NCI-H2227 treated with DMSO at 0.1 percent for 48 hours (cell line): ENCODE measurements around the gene GPANK1.
A peak's percentile ranks its signal among the peaks of the same experiment; 100 is the strongest.
"Not testable (repeated sequence)": the region's sequence is repeated elsewhere in the genome, so short reads cannot be mapped to it uniquely, and the experiment has no call there.

Experiments used
- DNase-seq: peaks from one replicate; lab custom pipeline; 2025; lab: John Stamatoyannopoulos, UW

Gene GPANK1

GRCh38 chr6:31664790-31665500, at the start of gene GPANK1:
Gene GPANK1 (minus strand): TSS chr6:31664997. CDS start chr6:31664478, 519 bp downstream.
- peak; percentile 95 for DNase-seq

GRCh38 chr6:31713991-31714684, 49.3 kb upstream of the GPANK1 start:
- peak; percentile 95 for DNase-seq

- DNase-seq, result no peak
Observed at GRCh38 chr6:31713465-31713864, 48.7 kb upstream of the GPANK1 start.

GRCh38 chr6:31712296-31712695, 47.5 kb upstream of the GPANK1 start:
- no peak for DNase-seq

DNA sequence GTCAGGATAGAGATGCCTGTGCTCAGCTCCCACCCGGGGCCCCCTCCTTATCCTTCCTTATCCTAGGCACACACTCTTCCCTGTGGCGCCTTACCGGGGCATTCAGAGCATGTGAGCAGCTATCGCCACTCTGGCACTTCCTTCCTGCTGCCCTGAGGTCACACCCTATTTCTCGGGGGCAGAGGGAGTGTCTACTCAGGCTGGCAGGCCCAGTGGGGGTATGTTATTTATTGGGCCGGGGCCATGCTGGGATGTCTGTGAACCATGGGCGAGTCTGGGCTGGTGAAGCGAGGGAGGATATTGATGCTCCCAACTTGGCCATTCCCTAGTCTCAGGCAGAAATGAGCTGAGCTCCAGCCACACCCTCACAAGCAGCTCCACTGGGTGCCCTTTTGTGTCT, 46.4 kb upstream of the GPANK1 start:
- no peak for DNase-seq

GRCh38 chr6:31710523-31711219, 45.9 kb upstream of the GPANK1 start:
- DNase-seq, result no peak

DNA sequence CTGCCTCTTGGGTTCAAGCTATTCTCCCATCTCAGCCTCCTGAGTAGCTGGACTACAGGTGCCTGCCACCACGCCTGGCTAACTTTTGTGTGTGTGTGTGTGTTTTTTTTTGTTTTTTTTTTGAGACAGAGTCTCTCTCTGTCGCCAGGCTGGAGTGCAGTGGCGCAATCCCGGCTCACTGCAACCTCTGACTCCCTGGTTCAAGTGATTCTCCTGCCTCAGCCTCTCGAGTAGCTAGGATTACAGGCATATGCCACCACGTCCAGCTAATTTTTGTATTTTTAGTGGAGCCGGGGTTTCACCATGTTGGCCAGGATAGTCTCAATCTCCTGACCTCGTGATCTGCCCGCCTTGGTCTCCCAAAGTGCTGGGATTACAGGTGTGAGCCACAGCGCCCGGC, 44.4 kb upstream of the GPANK1 start:
- not testable (repeated sequence) for DNase-seq

DNA sequence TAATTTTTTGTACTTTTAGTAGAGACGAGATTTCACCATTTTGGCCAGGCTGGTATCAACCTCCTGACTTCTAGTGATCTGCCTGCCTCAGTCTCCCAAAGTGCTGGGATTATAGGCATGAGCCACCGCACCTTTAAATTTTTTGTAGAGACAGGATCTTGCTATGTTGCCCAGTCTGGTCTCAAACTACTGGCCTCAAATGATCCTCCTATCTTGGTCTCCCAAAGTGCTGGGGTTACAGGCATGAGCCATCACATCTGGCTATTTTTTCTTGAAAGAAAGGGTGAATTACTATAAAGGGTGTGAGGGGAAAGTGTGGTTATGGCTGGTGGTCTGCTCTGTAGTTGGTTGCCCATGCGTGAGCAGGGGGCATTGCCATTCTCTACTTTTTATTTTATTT, 43.4 kb upstream of the GPANK1 start:
- no peak for DNase-seq

GRCh38 chr6:31707701-31708100, 42.9 kb upstream of the GPANK1 start:
- DNase-seq, result no peak

DNA sequence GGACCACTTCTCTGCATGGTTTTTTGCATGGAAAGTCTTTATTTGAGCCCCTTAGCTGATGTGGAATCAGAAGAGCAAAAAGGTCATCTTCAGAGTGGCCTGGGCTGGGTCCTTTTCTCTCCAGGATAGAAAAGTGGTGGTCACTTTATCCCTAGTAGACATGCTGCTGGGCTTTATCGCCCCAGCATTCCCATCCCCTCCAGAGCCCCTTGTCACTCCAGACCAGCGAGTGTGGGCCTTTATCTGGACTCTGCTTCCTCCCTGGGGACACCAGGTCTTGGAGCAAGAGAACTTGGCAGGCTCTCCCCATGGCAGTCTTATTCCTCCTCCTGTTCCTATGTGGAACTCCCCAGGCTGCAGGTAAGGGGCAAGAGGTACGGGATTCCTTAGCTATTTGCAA, 41.8 kb upstream of the GPANK1 start, which contains the start of gene LY6G6F:
Gene LY6G6F (plus strand): TSS at position 268 of the 400 bp plus-strand sequence. CDS start 41 bp downstream, at position 309.
- DNase-seq, result no peak

DNA sequence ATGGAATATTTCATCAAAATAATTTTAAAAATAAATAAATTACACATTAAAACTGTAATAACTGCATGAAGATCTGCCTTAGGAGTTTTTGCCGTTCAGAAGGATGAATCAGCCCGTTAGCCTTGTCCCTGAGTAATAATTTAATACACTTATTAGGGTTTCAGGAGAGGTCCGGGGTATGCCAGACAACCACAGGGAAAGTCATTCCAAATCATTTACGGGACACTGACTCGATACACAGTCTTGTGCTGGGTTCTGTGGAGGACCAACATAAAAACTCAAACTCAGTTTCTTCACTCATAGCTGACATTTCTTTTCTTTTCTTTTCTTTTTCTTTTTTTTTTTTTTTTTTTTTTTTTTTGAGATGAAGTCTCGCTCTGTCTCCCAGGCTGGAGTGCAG, 41.1 kb upstream of the GPANK1 start:
- DNase-seq, result no peak

DNA sequence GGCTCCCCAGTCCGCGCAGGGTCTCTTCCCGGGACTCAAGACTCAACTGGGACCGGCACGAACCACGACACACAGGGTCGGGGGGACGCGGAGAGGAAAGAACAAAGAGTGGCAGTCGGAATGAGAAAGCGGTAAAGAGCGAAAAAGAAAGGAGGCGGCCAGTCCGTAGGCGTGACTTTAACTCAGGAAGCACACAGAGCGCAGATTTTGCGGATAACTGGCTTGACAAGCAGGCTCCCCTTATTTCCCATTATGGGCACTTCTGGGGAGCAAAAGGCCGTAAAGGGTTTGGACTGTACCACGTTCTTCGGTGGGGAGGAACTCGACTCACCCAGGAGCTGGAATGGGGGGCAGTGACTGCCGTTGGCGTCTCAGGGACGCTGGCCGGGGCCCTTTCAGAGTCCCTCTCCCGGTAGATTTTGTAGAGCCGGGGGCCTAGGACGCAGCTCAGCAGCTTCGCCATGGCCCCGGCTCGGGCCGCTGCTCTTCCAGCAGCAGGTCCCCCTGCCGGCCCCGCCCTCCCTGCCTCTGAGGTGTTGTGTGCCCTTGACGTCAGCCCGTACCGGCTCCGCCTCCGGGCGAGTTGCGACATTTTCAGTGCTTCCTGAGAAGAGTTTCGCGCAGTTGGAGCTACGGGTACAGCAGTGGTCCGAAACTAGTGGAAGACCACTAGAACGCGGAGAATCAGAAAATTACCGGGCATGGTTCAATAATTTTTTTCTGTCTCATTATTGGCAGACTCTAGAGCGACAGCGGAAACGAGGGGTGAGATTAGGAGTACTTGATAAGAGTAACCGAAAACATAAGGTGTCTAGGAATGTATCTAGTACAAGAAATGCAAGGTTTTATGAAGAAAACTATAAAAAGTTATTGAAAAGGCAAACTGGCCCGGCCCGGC, 38.3 kb upstream of the GPANK1 start, which contains the start of gene ABHD16A:
Gene ABHD16A (minus strand): TSS at position 506 of the 898 bp plus-strand sequence. CDS start 43 bp downstream, at position 463.
- peak; percentile 93 for DNase-seq

GRCh38 chr6:31702405-31702818, 37.6 kb upstream of the GPANK1 start:
- no peak for DNase-seq

DNA sequence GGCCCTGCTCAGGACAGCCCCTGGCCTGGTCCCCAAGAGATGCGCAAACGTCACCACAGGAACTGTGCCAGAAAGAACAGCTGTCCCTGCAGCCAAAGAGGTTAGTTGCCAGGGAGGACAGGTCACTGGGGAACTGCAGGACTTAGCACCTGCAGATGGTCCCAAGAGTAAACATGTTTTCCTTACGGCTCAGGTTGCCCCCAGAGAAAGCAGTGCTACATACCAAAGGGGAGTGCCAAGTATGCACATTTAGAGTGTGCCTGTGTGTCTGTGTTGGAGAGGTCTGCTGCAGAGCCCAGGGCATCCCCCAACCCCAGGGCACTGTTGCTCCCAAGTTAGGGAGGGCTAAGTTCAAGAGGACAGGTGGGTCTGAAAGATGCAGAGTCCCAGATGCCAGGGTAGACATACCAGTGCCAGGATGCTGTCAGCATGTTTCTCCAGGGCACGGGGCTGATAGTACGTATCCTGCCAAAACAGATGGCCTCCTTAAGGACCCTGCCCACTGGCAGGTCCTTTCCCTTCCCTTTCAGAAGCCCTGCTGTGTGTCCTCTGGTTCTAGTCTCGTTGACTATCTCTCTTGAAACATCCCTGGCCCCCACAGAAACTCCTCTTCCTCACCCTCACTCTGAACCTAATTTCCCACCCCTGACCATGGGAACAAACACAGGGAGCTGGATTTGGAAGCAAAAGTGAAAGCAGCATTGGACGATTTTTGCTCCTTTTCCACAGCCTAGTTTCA, 37.0 kb upstream of the GPANK1 start:
- DNase-seq, result no peak

GRCh38 chr6:31700740-31701401, 36.1 kb upstream of the GPANK1 start:
- no peak for DNase-seq

DNA sequence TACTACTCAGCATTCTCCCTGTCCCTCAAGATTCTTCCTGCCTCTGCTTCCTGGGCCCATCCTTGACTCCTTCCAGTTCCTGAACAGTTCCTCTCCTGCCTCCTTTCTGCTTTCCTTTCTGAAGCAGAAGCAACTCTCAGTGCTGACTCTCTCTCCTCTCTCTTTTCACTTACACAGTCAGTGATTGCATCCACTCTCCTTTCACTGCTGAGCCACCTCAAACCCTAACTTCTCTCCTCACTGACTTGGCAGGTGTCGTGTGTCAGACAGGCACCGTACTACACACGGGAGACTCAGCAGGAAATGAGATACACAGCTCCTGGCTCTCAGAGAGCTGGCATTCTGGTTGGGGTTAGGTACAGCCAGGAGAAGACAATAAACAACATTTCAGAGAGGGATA, 32.8 kb upstream of the GPANK1 start:
- no peak for DNase-seq

DNA sequence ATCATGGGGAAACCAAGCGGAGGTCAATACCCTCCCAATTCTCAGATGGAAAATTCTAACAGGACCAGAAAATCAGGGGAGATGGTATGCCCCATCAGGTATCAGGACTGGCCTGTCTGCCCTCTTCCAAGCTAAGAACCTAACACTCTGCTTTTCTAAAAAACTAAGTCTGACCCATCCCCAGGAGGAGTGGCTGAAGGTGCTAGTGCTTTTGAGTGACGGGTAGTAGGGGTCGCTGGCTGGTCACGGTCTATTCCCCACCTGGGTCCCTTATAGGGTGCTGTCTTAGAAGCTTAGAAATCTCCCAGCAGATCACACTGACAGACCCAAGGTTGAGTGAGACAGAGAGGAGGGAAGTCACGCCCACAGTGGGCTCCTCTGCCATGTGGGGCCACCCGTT, 28.7 kb upstream of the GPANK1 start:
- no peak for DNase-seq

- DNase-seq, result no peak
Observed at GRCh38 chr6:31692886-31693285, 28.1 kb upstream of the GPANK1 start.

DNA sequence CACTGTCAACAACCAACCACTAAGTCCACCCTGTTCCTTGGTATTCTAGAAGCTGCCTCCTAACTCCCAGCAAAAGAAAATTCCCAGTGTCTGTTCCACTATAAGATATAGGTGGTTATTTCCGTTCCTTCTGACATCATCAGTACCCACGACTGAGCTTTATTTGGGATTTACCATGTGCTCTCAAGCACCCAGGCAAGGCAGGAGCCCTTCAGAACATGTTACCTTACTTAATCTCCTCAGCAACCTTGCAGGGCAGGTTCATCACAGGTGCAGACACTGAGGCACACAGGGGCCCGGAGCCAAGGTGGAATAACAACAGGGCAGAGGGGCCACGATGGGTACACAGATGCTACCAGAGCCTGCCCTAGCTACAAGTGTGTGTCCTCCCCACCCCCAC, 27.6 kb upstream of the GPANK1 start:
- DNase-seq, result no peak

DNA sequence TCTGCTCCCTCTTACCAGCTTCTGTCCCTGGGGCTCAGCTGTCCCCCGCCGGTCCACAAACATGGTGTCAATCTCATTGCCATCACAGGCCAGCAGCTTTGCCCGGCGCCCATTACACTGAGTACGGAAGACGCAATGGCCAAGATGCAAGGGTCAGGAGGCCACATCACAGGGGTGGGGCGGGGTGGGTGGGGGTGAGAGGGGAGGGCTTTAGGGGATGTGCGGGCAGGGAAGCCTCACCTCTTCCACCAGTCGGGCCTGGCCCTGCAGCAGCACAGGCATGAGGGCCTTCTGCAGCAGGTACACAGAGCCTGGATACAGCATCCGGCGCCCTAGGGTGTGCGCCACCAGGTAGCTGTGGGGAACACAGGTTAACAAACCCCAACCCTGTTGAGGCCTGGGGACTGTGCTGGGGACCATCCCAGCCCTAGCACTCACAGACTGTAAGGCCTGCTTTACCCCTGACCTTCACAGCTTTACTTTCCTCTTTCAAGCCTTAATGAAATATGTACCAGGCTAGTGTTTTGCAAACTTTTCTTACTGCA, 26.8 kb upstream of the GPANK1 start:
- no peak for DNase-seq
